ENCODE results near the gene RABGAP1. TPM values are rescaled to one million over a fixed set of nuclear protein-coding genes. Genes with fewer than 3 reads are reported as not detected.

RABGAP1 gene
- total RNA-seq, 1 donor from 2014 or later = 80.2 TPM

GRCh38 chr9:123002754-123003153 lies 61.9 kb downstream of the RABGAP1 start:
- H3K27me3 Mint-ChIP-seq (ENCODE audit: unreplicated experiment) = peaks cover 2% of the 10 kb centered on the region
- no peak for DNase-seq
- H3K27ac Mint-ChIP-seq (ENCODE audit: unreplicated experiment) = no peak overlapping the region
- no peaks in the 10 kb centered on the region for H3K9me3 Mint-ChIP-seq (ENCODE audit: unreplicated experiment)
- H3K4me1 Mint-ChIP-seq (ENCODE audit: low read depth, unreplicated experiment) = peaks cover 1% of the 10 kb centered on the region
- TF ChIP-seq CTCF (IDR thresholded peaks at IDR 0.05; ENCODE audit: partially characterized antibody, unreplicated experiment) = no peak
- H3K4me3 Mint-ChIP-seq (ENCODE audit: unreplicated experiment) = no peak overlapping the region
- no peaks in the 10 kb centered on the region for H3K36me3 Mint-ChIP-seq (ENCODE audit: unreplicated experiment)

- Mint-ChIP-seq H3K27ac (ENCODE audit: unreplicated experiment) (no peak overlapping the region), H3K27me3 (ENCODE audit: unreplicated experiment) (peaks cover 2% of the 10 kb centered on the region), H3K4me3 (ENCODE audit: unreplicated experiment) (no peak overlapping the region), H3K36me3 (ENCODE audit: unreplicated experiment) (no peaks in the 10 kb centered on the region), H3K4me1 (ENCODE audit: low read depth, unreplicated experiment) (no peaks in the 10 kb centered on the region), H3K9me3 (ENCODE audit: unreplicated experiment) (no peaks in the 10 kb centered on the region)
- DNase-seq = no peak
- no peak for TF ChIP-seq CTCF (IDR thresholded peaks at IDR 0.05; ENCODE audit: partially characterized antibody, unreplicated experiment)
These were observed 62.6 kb downstream of the RABGAP1 start for GRCh38 chr9:123003466-123003865.

GRCh38 chr9:123005964-123006363 lies 65.1 kb downstream of the RABGAP1 start:
- no peaks in the 10 kb centered on the region for H3K9me3 Mint-ChIP-seq (ENCODE audit: unreplicated experiment)
- H3K27me3 Mint-ChIP-seq (ENCODE audit: unreplicated experiment) = peaks cover 2% of the 10 kb centered on the region
- no peak for DNase-seq
- TF ChIP-seq CTCF (IDR thresholded peaks at IDR 0.05; ENCODE audit: partially characterized antibody, unreplicated experiment) = no peak
- H3K4me1 Mint-ChIP-seq (ENCODE audit: low read depth, unreplicated experiment) = no peaks in the 10 kb centered on the region
- no peak overlapping the region for H3K27ac Mint-ChIP-seq (ENCODE audit: unreplicated experiment)
- no peak overlapping the region for H3K4me3 Mint-ChIP-seq (ENCODE audit: unreplicated experiment)
- no peaks in the 10 kb centered on the region for H3K36me3 Mint-ChIP-seq (ENCODE audit: unreplicated experiment)

GRCh38 chr9:123007269-123007668 lies 66.4 kb downstream of the RABGAP1 start:
- TF ChIP-seq CTCF (IDR thresholded peaks at IDR 0.05; ENCODE audit: partially characterized antibody, unreplicated experiment) = no peak
- Mint-ChIP-seq H3K27ac (ENCODE audit: unreplicated experiment) (no peak overlapping the region), H3K9me3 (ENCODE audit: unreplicated experiment) (no peaks in the 10 kb centered on the region), H3K4me3 (ENCODE audit: unreplicated experiment) (no peak overlapping the region), H3K36me3 (ENCODE audit: unreplicated experiment) (no peaks in the 10 kb centered on the region), H3K27me3 (ENCODE audit: unreplicated experiment) (peaks cover 2% of the 10 kb centered on the region), H3K4me1 (ENCODE audit: low read depth, unreplicated experiment) (no peaks in the 10 kb centered on the region)
- no peak for DNase-seq

GRCh38 chr9:123008909-123009308 lies 68.1 kb downstream of the RABGAP1 start:
- Mint-ChIP-seq H3K4me3 (ENCODE audit: unreplicated experiment) (no peak overlapping the region), H3K27ac (ENCODE audit: unreplicated experiment) (no peak overlapping the region), H3K36me3 (ENCODE audit: unreplicated experiment) (no peaks in the 10 kb centered on the region), H3K4me1 (ENCODE audit: low read depth, unreplicated experiment) (no peaks in the 10 kb centered on the region), H3K27me3 (ENCODE audit: unreplicated experiment) (peaks cover 2% of the 10 kb centered on the region), H3K9me3 (ENCODE audit: unreplicated experiment) (no peaks in the 10 kb centered on the region)
- no peak for DNase-seq
- no peak for TF ChIP-seq CTCF (IDR thresholded peaks at IDR 0.05; ENCODE audit: partially characterized antibody, unreplicated experiment)

All from glutamatergic neuron (in vitro differentiated cells).